GM12892 (cell line): ENCODE measurements around the gene JUN.

Source experiments
- DNase-seq: peaks from one replicate; pipeline ENCODE4 v3.0.0; 2011; ENCODE audit not compliant: insufficient read length
- FAIRE-seq: peaks from 2 replicates; lab custom pipeline; 2011; peaks lifted over from hg19 to GRCh38; lab: Jason Lieb, UNC
- POLR2A ChIP-seq: IDR thresholded peaks from 2 replicates; pipeline ENCODE4 v1.6.1; 2011; ENCODE audit warnings: low read depth, low read length, control low read depth
- POLR2AphosphoS5 ChIP-seq: IDR thresholded peaks from 2 replicates; pipeline ENCODE4 v1.6.1; 2011; ENCODE audit warnings: low read depth, low read length, control low read depth
- TAF1 ChIP-seq: IDR thresholded peaks from 2 replicates; pipeline ENCODE4 v1.6.1; 2011; ENCODE audit warnings: low read depth, mild to moderate bottlenecking, control low read depth, low read length, borderline replicate concordance

The JUN gene

GRCh38 chr1:58764294-58764978 is 19.4 kb downstream of the JUN start:
- TF ChIP-seq POLR2A (no peak), POLR2AphosphoS5 (no peak), TAF1 (no peak)
- FAIRE-seq: no peak
- no peak for DNase-seq

- TF ChIP-seq POLR2A (no peak), POLR2AphosphoS5 (no peak), TAF1 (no peak)
- FAIRE-seq: no peak
- DNase-seq: no peak
Measured at GRCh38 chr1:58763214-58763613, 20.6 kb downstream of the JUN start.

- DNase-seq (no peak), FAIRE-seq (no peak)
- TF ChIP-seq POLR2A (no peak), TAF1 (no peak), POLR2AphosphoS5 (no peak)
Measured at GRCh38 chr1:58762806-58763205, 21.0 kb downstream of the JUN start.

GRCh38 chr1:58755468-58755872 is 28.4 kb downstream of the JUN start:
- TF ChIP-seq POLR2AphosphoS5: no peak
- TF ChIP-seq POLR2A: no peak
- no peak for TF ChIP-seq TAF1
- DNase-seq (no peak), FAIRE-seq (no peak)

- no peak for TF ChIP-seq TAF1
- no peak for TF ChIP-seq POLR2AphosphoS5
- no peak for TF ChIP-seq POLR2A
- FAIRE-seq: no peak
- no peak for DNase-seq
Measured at GRCh38 chr1:58754683-58755467, 29.0 kb downstream of the JUN start.

GRCh38 chr1:58754073-58754613 is 29.7 kb downstream of the JUN start:
- DNase-seq (no peak), FAIRE-seq (no peak)
- TF ChIP-seq POLR2A: no peak
- TF ChIP-seq POLR2AphosphoS5: no peak
- TF ChIP-seq TAF1: no peak

GRCh38 chr1:58753431-58753866 is 30.4 kb downstream of the JUN start:
- TF ChIP-seq POLR2AphosphoS5 (no peak), POLR2A (no peak), TAF1 (no peak)
- DNase-seq (no peak), FAIRE-seq (no peak)

GRCh38 chr1:58749646-58750045 is 34.2 kb downstream of the JUN start:
- FAIRE-seq (no peak), DNase-seq (no peak)
- TF ChIP-seq POLR2A: no peak
- TF ChIP-seq TAF1: no peak
- TF ChIP-seq POLR2AphosphoS5: no peak

- FAIRE-seq (no peak), DNase-seq (no peak)
- TF ChIP-seq TAF1: no peak
- no peak for TF ChIP-seq POLR2AphosphoS5
- no peak for TF ChIP-seq POLR2A
Measured at GRCh38 chr1:58748666-58749065, 35.2 kb downstream of the JUN start.

- FAIRE-seq: no peak
- DNase-seq: no peak
- TF ChIP-seq POLR2AphosphoS5 (no peak), POLR2A (no peak), TAF1 (no peak)
Measured at GRCh38 chr1:58746757-58747156, 37.1 kb downstream of the JUN start.

GRCh38 chr1:58746182-58746581 is 37.7 kb downstream of the JUN start:
- no peak for FAIRE-seq

More at GRCh38 chr1:58746182-58746581, 37.7 kb downstream of the JUN start:
- TF ChIP-seq TAF1: no peak
- no peak for TF ChIP-seq POLR2AphosphoS5
- TF ChIP-seq POLR2A: no peak
- DNase-seq: no peak
